ENCODE data around the gene PBX3.

PBX3 gene

DNA sequence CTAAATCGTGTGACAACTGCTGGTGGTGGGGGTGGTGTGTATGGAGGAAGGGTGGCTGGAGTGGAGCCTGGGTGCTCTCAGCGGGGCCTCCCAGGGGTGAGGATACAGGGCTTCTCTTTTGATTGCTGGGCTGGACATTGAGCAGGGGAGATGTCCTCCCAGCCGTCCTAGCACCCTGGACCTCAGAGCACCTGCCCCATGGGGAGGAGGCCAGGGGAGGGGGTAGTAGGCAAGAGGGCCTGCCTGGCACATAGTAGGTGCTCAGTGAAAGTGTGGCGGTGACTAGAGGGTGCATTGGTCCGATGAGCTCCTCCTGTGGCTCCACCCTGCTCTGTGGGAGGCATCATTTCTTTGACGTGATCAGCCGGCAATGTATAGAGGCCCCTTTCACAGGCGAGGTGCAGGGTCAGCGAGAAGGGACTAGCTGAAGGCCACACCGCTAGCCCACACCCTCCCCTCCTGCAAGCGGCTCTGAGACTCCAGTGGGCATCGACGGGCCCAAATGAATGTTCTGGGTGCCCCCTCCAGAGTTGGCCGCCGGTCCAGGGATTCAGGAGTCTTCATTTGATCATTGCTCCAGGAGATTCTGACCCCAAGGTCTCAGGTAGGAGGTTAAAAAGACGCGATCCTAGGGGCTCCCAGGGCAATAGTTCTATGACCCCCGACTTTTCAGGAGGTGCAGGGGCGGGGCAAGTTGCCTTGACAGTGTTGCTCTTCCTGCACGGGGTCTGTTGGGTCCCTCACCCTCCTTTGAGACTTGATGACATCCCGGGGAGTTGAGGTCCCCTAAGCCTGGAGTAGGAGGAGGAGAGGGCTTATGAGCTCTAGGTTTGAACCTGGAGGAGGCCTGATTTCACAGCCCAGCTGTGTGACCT lies 255.5 kb downstream of the PBX3 start:
- TF ChIP-seq, protein P1, sequence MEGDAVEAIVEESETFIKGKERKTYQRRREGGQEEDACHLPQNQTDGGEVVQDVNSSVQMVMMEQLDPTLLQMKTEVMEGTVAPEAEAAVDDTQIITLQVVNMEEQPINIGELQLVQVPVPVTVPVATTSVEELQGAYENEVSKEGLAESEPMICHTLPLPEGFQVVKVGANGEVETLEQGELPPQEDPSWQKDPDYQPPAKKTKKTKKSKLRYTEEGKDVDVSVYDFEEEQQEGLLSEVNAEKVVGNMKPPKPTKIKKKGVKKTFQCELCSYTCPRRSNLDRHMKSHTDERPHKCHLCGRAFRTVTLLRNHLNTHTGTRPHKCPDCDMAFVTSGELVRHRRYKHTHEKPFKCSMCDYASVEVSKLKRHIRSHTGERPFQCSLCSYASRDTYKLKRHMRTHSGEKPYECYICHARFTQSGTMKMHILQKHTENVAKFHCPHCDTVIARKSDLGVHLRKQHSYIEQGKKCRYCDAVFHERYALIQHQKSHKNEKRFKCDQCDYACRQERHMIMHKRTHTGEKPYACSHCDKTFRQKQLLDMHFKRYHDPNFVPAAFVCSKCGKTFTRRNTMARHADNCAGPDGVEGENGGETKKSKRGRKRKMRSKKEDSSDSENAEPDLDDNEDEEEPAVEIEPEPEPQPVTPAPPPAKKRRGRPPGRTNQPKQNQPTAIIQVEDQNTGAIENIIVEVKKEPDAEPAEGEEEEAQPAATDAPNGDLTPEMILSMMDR (IDR thresholded peaks at IDR 0.05; ENCODE audit: insufficient read depth, low read depth, low read length, missing control alignments): no peak

DNA sequence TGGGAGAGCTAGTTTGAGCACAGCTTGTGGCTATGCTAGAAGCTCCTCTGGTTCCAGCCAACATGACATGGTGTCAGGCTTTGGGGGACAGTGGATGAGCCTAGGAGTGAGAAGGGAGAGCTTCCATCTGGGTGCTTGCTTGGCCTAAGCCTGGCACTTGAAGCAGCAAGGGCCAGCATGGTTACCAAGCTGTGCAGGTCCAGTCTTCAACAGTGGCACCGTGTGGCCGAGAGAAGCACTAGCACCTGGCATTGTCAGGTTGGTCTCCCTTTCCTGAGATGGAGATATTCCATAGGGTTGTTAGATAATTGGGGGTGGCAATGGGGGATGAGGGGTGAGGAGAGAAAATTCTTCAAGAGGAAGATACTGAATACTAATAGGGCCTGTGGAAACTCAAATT lies 261.9 kb downstream of the PBX3 start:
- no peak for DNase-seq (ENCODE audit: low read depth)
- TF ChIP-seq, protein P1 (IDR thresholded peaks at IDR 0.05; ENCODE audit: insufficient read depth, low read depth, low read length, missing control alignments): peak; percentile 19
- H3K4me3 ChIP-seq (ENCODE audit: low read depth, low read length): no peak overlapping the region

More for the DNA sequence above, 255.5 kb downstream of the PBX3 start:
- no peak for DNase-seq (ENCODE audit: low read depth)
- no peak overlapping the region for H3K4me3 ChIP-seq (ENCODE audit: low read depth, low read length)

DNA sequence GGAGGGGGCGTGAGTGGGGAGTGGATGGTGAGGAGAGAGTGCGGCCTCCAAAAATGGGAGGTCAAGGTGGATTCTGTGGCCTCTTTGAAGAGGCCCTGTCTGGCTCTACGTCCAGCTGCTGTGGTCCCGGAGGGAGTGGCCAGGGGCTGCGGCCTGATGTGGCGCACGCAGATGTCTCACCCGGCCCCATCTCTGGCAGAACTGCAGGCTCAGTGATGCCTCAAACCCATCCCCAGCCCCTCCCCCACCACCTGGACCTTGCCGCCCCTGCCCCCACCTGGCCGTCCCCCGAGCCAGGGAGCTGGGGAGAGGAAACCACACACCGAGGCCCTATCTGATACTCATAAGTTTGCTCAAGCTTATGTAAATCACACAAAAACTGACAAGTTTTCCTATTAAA lies 267.6 kb downstream of the PBX3 start:
- TF ChIP-seq, protein P1 (IDR thresholded peaks at IDR 0.05; ENCODE audit: insufficient read depth, low read depth, low read length, missing control alignments): no peak
- DNase-seq (ENCODE audit: low read depth): no peak
- no peak overlapping the region for H3K4me3 ChIP-seq (ENCODE audit: low read depth, low read length)

DNA sequence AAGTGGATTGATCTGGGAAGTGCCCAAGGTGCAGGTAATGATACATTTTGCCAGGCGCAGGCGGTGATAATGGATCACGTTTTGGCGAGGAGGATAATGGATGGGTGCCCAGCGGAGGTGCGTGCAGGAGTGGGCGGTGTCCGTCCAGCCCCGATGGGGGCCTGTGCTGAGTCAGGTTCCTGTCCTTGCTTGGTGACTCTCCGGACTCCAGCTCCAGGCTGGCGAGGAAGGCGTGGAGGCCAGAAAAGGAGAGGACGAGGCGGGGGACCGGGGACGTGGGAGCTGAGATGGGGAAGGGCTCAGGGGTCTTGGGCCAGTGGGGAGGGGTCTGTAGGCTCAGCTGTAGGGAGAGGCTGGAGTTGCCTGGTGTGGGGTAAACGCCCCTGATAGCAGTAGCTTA lies 268.3 kb downstream of the PBX3 start:
- H3K4me3 ChIP-seq (ENCODE audit: low read depth, low read length): no peak overlapping the region
- no peak for DNase-seq (ENCODE audit: low read depth)
- TF ChIP-seq, protein P1 (IDR thresholded peaks at IDR 0.05; ENCODE audit: insufficient read depth, low read depth, low read length, missing control alignments): no peak

DNA sequence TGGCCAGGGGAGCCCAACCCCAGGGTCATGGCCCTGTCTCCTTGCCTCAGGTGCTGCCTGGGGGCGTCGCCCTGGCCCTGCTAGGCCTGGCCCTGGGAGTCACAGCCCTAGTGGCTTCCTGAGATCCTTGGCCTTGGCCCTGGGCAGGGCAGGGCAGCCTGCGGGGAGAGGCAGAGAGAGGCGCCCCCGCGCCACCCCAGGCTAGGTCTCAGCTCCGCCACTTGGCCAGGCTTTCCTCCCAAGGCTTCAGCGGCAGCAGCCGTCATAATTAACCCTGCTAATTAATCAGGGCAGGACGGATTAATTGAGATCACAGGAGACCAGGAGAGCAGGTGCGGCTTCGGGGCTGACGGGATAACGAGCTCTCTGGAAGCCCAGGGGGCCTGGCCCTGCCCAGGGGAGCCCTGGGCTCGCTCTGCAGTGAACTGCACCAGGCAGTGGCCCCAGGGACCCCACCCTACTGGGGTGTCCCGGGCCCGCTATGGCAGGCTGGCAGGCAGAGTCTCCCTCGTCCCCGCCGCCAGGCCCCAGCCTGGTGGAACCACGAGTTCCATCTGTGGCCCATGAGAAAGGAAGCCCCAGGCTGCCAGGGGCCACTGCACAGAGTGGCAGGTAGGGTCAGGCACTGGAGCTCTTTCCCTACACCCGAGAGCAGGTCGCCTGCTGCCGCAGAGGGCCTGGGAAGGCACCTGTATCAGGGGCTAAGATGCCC lies 269.6 kb downstream of the PBX3 start:
- no peak overlapping the region for H3K4me3 ChIP-seq (ENCODE audit: low read depth, low read length)
- no peak for DNase-seq (ENCODE audit: low read depth)
- TF ChIP-seq, protein P1 (IDR thresholded peaks at IDR 0.05; ENCODE audit: insufficient read depth, low read depth, low read length, missing control alignments): no peak
